Activated CD4-positive, alpha-beta T cell treated with anti-CD3 and anti-CD28 coated beads for 36 hours (primary cell): ENCODE results near the gene THPO. TPM values are rescaled to one million over a fixed set of nuclear protein-coding genes. Genes with fewer than 3 reads are reported as not detected.
"Not testable (repeated sequence)": the region's sequence is repeated elsewhere in the genome, so short reads cannot be mapped to it uniquely, and the experiment has no call there.

ENCODE experiments used
- ATAC-seq: fragments of 200-7000 bp; cut with Tn5 transposase; one replicate; pipeline ENCODE4 v1.10.0; 2021; ENCODE audit warnings: mild to moderate bottlenecking, moderate library complexity
- CTCF ChIA-PET: fragments of 350-600 bp; sonication (Branson Sonifier 250); formaldehyde crosslinking; loops from one replicate; lab custom pipeline; 2021; ENCODE audit warnings: antibody characterized with exemption; lab: Charles Lee
- POLR2A ChIA-PET: fragments of 350-600 bp; sonication (Branson Sonifier 250); formaldehyde crosslinking; loops from one replicate; lab custom pipeline; 2021; ENCODE audit warnings: antibody characterized with exemption, inconsistent platforms; lab: Charles Lee
- DNase-seq: peaks from one replicate; pipeline ENCODE4 v3.0.0-alpha.2; 2020
- H3K27ac Mint-ChIP-seq: one replicate; pipeline ENCODE4 v1.8.0; 2021; ENCODE audit warnings: mixed read lengths
- H3K27me3 Mint-ChIP-seq: one replicate; pipeline ENCODE4 v1.8.0; 2021; ENCODE audit warnings: mixed read lengths
- H3K36me3 Mint-ChIP-seq: one replicate; pipeline ENCODE4 v1.8.0; 2021; ENCODE audit warnings: low read depth, mixed read lengths
- H3K4me1 Mint-ChIP-seq: one replicate; pipeline ENCODE4 v1.8.0; 2021; ENCODE audit warnings: mixed read lengths
- H3K4me3 Mint-ChIP-seq: one replicate; pipeline ENCODE4 v1.8.0; 2021; ENCODE audit warnings: mild to moderate bottlenecking, moderate library complexity, mixed read lengths
- H3K9me3 Mint-ChIP-seq: one replicate; pipeline ENCODE4 v1.8.0; 2021; ENCODE audit warnings: low read depth, mixed read lengths
- intact Hi-C, 2 experiments: fragments of 100-400 bp; cut with DNase I in 1 of 2; cut with micrococcal nuclease in 1 of 2; formaldehyde crosslinking; loops; one replicate each; pipeline versions ENCODE4 v1.14.2 to v1.15.1; 2022 to 2024; cut with DNase I, micrococcal nuclease
- total RNA-seq, 2 experiments: library from RNA; stranded (reverse); gene quantifications; one replicate each; pipeline ENCODE4 v1.2.3, GENCODE V29; 2021

THPO gene
- total RNA-seq, 2 experiments from 2014 or later = not detected

DNA sequence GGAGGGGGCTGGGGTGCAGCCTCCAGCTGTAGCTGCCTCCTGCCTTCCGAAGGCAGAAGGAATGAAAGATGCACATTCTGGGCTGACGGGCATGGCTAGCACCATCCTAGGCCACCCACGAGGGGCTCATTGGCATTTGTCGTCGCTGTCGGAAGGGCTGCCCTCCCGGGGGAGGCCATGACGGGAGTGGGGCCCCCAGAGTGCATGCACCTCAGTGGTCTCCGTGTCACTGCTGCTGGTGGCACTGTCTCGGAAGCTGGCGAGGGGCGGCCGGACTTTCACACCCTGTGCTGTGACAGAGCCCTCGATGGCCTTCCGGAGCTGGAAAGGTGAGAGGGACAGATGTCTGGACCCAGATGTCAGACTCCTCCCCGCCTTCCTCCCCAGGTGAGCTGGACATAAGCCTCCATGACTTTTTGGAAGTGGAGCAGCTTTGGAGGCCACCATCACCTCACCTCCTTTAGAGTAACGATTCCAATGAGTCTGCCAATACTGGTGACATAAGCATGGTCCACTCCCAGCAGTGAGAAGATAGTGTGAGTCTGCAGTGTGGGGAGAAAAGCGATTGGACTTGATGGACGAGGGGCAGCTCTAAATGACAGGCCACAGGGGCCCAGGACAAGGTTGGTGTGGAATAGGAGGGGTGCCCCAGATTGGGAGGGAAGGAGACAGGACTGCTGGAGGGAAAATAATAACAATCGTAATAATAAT, 31.4 kb downstream of the THPO start:
- DNase-seq = no peak
- Mint-ChIP-seq H3K4me1 (no peaks in the 10 kb centered on the region), H3K9me3 (no peaks in the 10 kb centered on the region), H3K27ac (no peak overlapping the region), H3K36me3 (no peaks in the 10 kb centered on the region), H3K4me3 (no peak overlapping the region), H3K27me3 (no peaks in the 10 kb centered on the region)
- intact Hi-C loops = no loop called here
- no peak for ATAC-seq
- ChIA-PET POLR2A (no interaction called here), CTCF (interaction anchor here (1.4 kb wide), 1 partner anchor 12 kb away, joined by 3 read pairs; no protein-coding TSS in a partner anchor)

DNA sequence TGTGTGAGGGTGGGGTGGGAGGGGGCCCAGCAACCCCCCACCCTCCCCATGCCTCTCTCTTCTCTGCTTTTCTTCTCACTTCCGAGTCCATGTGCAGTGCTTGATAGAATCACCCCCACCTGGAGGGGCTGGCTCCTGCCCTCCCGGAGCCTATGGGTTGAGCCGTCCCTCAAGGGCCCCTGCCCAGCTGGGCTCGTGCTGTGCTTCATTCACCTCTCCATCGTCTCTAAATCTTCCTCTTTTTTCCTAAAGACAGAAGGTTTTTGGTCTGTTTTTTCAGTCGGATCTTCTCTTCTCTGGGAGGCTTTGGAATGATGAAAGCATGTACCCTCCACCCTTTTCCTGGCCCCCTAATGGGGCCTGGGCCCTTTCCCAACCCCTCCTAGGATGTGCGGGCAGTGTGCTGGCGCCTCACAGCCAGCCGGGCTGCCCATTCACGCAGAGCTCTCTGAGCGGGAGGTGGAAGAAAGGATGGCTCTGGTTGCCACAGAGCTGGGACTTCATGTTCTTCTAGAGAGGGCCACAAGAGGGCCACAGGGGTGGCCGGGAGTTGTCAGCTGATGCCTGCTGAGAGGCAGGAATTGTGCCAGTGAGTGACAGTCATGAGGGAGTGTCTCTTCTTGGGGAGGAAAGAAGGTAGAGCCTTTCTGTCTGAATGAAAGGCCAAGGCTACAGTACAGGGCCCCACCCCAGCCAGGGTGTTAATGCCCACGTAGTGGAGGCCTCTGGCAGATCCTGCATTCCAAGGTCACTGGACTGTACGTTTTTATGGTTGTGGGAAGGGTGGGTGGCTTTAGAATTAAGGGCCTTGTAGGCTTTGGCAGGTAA, 32.5 kb downstream of the THPO start:
- peak; percentile 41 for DNase-seq
- ChIA-PET CTCF (interaction anchor here (1.0 to 1.3 kb wide), 2 partner anchors 8 to 10 kb away, joined by 3 to 4 read pairs; no protein-coding TSS in a partner anchor), POLR2A (interaction anchor here (0.7 kb wide), 3 partner anchors 20 to 350 kb away, joined by 3 to 4 read pairs (median 3); partner anchors contain the start of gene ABCC5)
- Mint-ChIP-seq H3K4me1 (no peaks in the 10 kb centered on the region), H3K9me3 (no peaks in the 10 kb centered on the region), H3K27ac (no peak overlapping the region), H3K36me3 (no peaks in the 10 kb centered on the region), H3K27me3 (no peaks in the 10 kb centered on the region), H3K4me3 (no peak overlapping the region)
- ATAC-seq = peak; percentile 71
- intact Hi-C loops = no loop called here

- Mint-ChIP-seq H3K4me3 (no peak overlapping the region), H3K27me3 (no peaks in the 10 kb centered on the region), H3K9me3 (no peaks in the 10 kb centered on the region), H3K27ac (no peak overlapping the region), H3K4me1 (no peaks in the 10 kb centered on the region), H3K36me3 (no peaks in the 10 kb centered on the region)
- intact Hi-C loops = no loop called here
- DNase-seq (no peak), ATAC-seq (no peak)
- ChIA-PET CTCF (interaction anchor here (0.7 to 1.3 kb wide), 4 partner anchors 9 to 42 kb away, joined by 3 to 4 read pairs (median 3); no protein-coding TSS in a partner anchor), POLR2A (interaction anchor here (0.7 kb wide), 1 partner anchor 39 kb away, joined by 3 read pairs; no protein-coding TSS in a partner anchor)
These were observed 33.3 kb downstream of the THPO start for GRCh38 chr3:184344579-184345316.

- ATAC-seq (no peak), DNase-seq (no peak)
- peaks cover 3% of the 10 kb centered on the region for H3K4me1 Mint-ChIP-seq
- no peaks in the 10 kb centered on the region for H3K36me3 Mint-ChIP-seq
- intact Hi-C loops = no loop called here
- no peaks in the 10 kb centered on the region for H3K9me3 Mint-ChIP-seq
- no peak overlapping the region for H3K27ac Mint-ChIP-seq
- POLR2A ChIA-PET = interaction anchor here (0.7 kb wide), 1 partner anchor 25 kb away, joined by 3 read pairs; no protein-coding TSS in a partner anchor
- no peak overlapping the region for H3K4me3 Mint-ChIP-seq
- CTCF ChIA-PET = no interaction called here
- no peaks in the 10 kb centered on the region for H3K27me3 Mint-ChIP-seq
These were observed 34.7 kb downstream of the THPO start for GRCh38 chr3:184343200-184343876.

- ATAC-seq (no peak), DNase-seq (no peak)
- Mint-ChIP-seq H3K4me1 (peaks cover 16% of the 10 kb centered on the region), H3K36me3 (no peaks in the 10 kb centered on the region), H3K27ac (no peak overlapping the region), H3K4me3 (no peak overlapping the region), H3K27me3 (no peaks in the 10 kb centered on the region), H3K9me3 (no peaks in the 10 kb centered on the region)
- intact Hi-C loops = no loop called here
- ChIA-PET POLR2A (no interaction called here), CTCF (interaction anchor here (0.6 to 0.7 kb wide), 2 partner anchors 114 to 391 kb away, joined by 3 to 4 read pairs; no protein-coding TSS in a partner anchor)
These were observed 36.1 kb downstream of the THPO start for GRCh38 chr3:184341925-184342324.

- ChIA-PET POLR2A (interaction anchor here (0.6 kb wide), 1 partner anchor 11 kb away, joined by 5 read pairs; no protein-coding TSS in a partner anchor), CTCF (interaction anchor here (0.9 kb wide), 1 partner anchor 20 kb away, joined by 3 read pairs; no protein-coding TSS in a partner anchor)
- Mint-ChIP-seq H3K36me3 (peaks cover 11% of the 10 kb centered on the region), H3K4me1 (peaks cover 32% of the 10 kb centered on the region)
- H3K27me3 Mint-ChIP-seq, ATAC-seq, H3K4me3 Mint-ChIP-seq, H3K9me3 Mint-ChIP-seq, H3K27ac Mint-ChIP-seq, DNase-seq: not testable (repeated sequence)
- intact Hi-C loops = loop anchor here in 1 of 2 experiments (10.0 kb wide), 1 partner anchor 1595 kb away; the partner anchor contains the start of gene TRA2B
These were observed 38.4 kb downstream of the THPO start for GRCh38 chr3:184339451-184340135.

- ChIA-PET CTCF (interaction anchor here (0.6 to 0.9 kb wide), 2 partner anchors 21 to 43 kb away, joined by 3 read pairs; no protein-coding TSS in a partner anchor), POLR2A (interaction anchor here (0.7 kb wide), 1 partner anchor 13 kb away, joined by 4 read pairs; no protein-coding TSS in a partner anchor)
- Mint-ChIP-seq H3K4me3 (no peak overlapping the region), H3K9me3 (no peaks in the 10 kb centered on the region), H3K27ac (no peak overlapping the region), H3K27me3 (no peaks in the 10 kb centered on the region), H3K36me3 (peaks cover 14% of the 10 kb centered on the region), H3K4me1 (peaks cover 38% of the 10 kb centered on the region)
- intact Hi-C loops = loop anchor here in 1 of 2 experiments (10.0 kb wide), 1 partner anchor 1596 kb away; the partner anchor contains the start of gene TRA2B
- no peak for ATAC-seq
- DNase-seq = no peak
These were observed 39.0 kb downstream of the THPO start for GRCh38 chr3:184339001-184339400.

DNA sequence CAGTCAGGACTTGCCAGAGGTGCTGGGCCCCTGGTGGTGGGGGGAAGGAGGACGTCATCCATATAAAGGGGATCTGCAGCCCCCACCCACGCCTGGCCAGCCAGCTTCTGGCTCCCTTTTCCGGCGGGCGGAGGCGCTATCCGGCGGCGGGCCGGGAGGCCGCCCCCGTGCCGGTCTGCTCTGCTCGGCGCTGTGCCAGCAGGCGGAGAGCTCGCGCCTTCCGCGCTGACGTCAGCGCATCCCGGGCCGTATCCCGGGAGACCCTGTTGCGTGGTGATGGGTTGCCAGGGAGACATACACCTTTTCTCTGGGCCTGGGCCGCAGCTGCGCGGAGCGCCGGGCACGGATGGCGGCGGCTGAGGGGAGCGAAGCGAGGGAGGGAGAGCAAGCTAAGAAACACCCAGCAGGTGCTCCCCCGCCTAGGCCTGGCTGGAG, 39.5 kb downstream of the THPO start:
- Mint-ChIP-seq H3K4me3 (no peak overlapping the region), H3K4me1 (peaks cover 42% of the 10 kb centered on the region), H3K27ac (no peak overlapping the region), H3K27me3 (no peaks in the 10 kb centered on the region), H3K36me3 (peaks cover 18% of the 10 kb centered on the region), H3K9me3 (no peaks in the 10 kb centered on the region)
- ATAC-seq = no peak
- intact Hi-C loops = loop anchor here in 1 of 2 experiments (10.0 kb wide), 1 partner anchor 1596 kb away; the partner anchor contains the start of gene TRA2B
- CTCF ChIA-PET = interaction anchor here (0.6 to 1.1 kb wide), 4 partner anchors 9 to 43 kb away, joined by 3 to 4 read pairs (median 3); no protein-coding TSS in a partner anchor
- POLR2A ChIA-PET = interaction anchor here (0.6 to 0.7 kb wide), 3 partner anchors 12 to 92 kb away, joined by 3 to 4 read pairs (median 3); no protein-coding TSS in a partner anchor
- DNase-seq = peak; percentile 50

DNA sequence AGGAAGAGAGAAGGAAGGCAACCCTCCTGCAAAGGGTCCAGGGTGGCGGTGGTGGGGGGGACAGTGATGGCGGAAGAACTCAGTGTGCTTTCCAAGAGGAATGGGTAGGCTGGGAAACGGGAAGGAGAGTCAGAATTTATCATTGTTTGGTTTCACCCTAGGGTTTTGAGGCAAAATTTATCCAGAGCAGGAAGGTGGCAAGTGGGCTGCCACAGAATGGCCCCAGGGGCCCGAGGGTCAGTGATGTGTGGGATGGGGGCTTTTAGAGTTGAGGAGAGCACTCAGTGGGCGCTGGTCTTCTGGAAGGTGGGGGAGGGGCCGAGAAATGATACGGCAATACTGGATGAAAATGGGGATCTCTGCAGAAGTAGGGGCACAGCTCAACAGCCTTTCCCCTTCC, 40.0 kb downstream of the THPO start:
- ChIA-PET CTCF (interaction anchor here (0.6 to 1.4 kb wide), 5 partner anchors 10 to 191 kb away, joined by 3 to 4 read pairs (median 4); partner anchors contain the start of genes CLCN2 and POLR2H), POLR2A (interaction anchor here (0.6 to 0.8 kb wide), 3 partner anchors 20 to 91 kb away, joined by 3 read pairs; no protein-coding TSS in a partner anchor)
- no peak overlapping the region for H3K27ac Mint-ChIP-seq
- H3K4me3 Mint-ChIP-seq = peak overlapping the region; percentile 3
- H3K36me3 Mint-ChIP-seq = peaks cover 23% of the 10 kb centered on the region
- peaks cover 48% of the 10 kb centered on the region for H3K4me1 Mint-ChIP-seq
- H3K27me3 Mint-ChIP-seq = no peaks in the 10 kb centered on the region
- intact Hi-C loops = loop anchor here in 1 of 2 experiments (10.0 kb wide), 1 partner anchor 1597 kb away; the partner anchor contains the start of gene TRA2B
- H3K9me3 Mint-ChIP-seq = no peaks in the 10 kb centered on the region
- ATAC-seq = no peak
- DNase-seq = no peak
